ENCODE measurements around the gene FN1. TPM values are rescaled to one million over a fixed set of nuclear protein-coding genes. Genes with fewer than 3 reads are reported as not detected.
"Not testable (repeated sequence)": the region's sequence is repeated elsewhere in the genome, so short reads cannot be mapped to it uniquely, and the experiment has no call there.

Gene FN1
- total and polyA plus RNA-seq, 5 donors from 2014 or later, result 0.45 to 0.89 (median 0.78) TPM; not detected in 1

GRCh38 chr2:215315301-215315700, 120.6 kb downstream of the FN1 start:
- peak overlapping the region in 3 of 4 donors; percentile 29 to 98 (median 97) for H3K4me3 Mint-ChIP-seq
- no peaks in the 10 kb centered on the region for H3K27me3 ChIP-seq (ENCODE audit: control insufficient read depth, insufficient read depth, low read length)
- ATAC-seq (ENCODE audit: low read depth in 2 of 2), result no peak

DNA sequence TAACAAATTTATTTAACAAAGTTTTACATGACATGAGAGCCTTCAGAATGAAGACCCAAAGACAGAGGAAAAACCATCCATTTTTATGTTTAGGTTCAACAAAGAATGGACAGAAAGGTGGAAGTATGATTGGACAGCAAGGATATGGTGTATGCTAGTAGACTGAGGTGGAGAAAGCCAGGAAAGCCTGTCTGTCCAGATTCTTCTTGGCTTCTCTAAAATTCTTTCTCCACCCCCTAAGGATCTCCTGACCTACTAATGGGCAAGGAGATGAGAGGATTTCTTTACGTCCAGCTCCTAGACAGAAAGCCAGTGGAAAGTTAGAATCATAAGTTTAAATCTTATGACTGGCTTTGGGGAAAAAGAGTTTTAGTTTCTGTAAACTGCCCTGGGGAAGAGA, 121.0 kb downstream of the FN1 start:
- Histone ChIP-seq H3K27ac (ENCODE audit: insufficient read depth, low read length, poor library complexity, severe bottlenecking) (no peak overlapping the region), H3K9me3 (ENCODE audit: control insufficient read depth in 2 of 2, low read length in 2 of 2) (no peaks in the 10 kb centered on the region), H3K36me3 (ENCODE audit: control insufficient read depth, insufficient read depth, low read length) (peaks cover 23% of the 10 kb centered on the region), H3K27me3 (ENCODE audit: control insufficient read depth, insufficient read depth, low read length) (no peaks in the 10 kb centered on the region), H3K4me3 (ENCODE audit: low read depth, low read length) (no peak overlapping the region), H3K4me1 (ENCODE audit: control insufficient read depth, insufficient read depth, low read length, poor library complexity, severe bottlenecking) (peaks cover 13% of the 10 kb centered on the region)
- peak overlapping the region in 3 of 4 donors; percentile 29 to 98 (median 97) for H3K4me3 Mint-ChIP-seq
- H3K27ac Mint-ChIP-seq, result peak overlapping the region in 2 of 3 donors; percentile 51 to 79
- ATAC-seq (ENCODE audit: low read depth in 2 of 2) (no peak), DNase-seq (no peak)
- H3K4me1 Mint-ChIP-seq, result peaks cover 32 to 63% (median 36%) of the 10 kb centered on the region in 4 donors
- peaks cover 38% of the 10 kb centered on the region for H3K36me3 Mint-ChIP-seq
- H3K9me3 Mint-ChIP-seq, result peaks cover 0 to 1% (median 0%) of the 10 kb centered on the region in 7 donors
- H3K27me3 Mint-ChIP-seq, result no peaks in the 10 kb centered on the region

More at GRCh38 chr2:215315301-215315700, 120.6 kb downstream of the FN1 start:
- Histone ChIP-seq H3K4me3 (ENCODE audit: low read depth, low read length) (no peak overlapping the region), H3K27ac (ENCODE audit: insufficient read depth, low read length, poor library complexity, severe bottlenecking) (no peak overlapping the region), H3K9me3 (ENCODE audit: control insufficient read depth in 2 of 2, low read length in 2 of 2) (no peaks in the 10 kb centered on the region), H3K36me3 (ENCODE audit: control insufficient read depth, insufficient read depth, low read length) (peaks cover 27% of the 10 kb centered on the region), H3K4me1 (ENCODE audit: control insufficient read depth, insufficient read depth, low read length, poor library complexity, severe bottlenecking) (peaks cover 13% of the 10 kb centered on the region)
- Mint-ChIP-seq H3K27me3 (no peaks in the 10 kb centered on the region), H3K4me1 (peaks cover 32 to 65% (median 36%) of the 10 kb centered on the region in 4 donors), H3K9me3 (peaks cover 0 to 1% (median 0%) of the 10 kb centered on the region in 7 donors), H3K27ac (peak overlapping the region in 1 of 3 donors; percentile 79), H3K36me3 (peaks cover 41% of the 10 kb centered on the region)
- DNase-seq, result no peak

DNA sequence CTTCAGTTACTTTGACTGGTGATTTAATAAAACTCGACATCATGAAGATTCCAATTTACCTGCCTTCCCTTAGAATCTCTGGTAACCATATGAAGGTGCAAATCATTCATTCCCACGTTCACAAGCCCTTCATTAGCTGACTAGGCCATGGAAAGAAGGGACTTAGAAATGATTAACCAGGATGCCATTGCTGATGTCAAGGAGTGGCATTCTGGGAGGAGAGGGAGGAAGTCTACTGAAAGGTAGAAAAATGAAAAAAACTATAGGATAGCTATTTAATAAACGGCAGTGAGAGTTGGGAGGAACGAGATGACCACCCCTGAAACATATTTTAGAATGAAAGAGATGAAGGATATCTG, 122.6 kb downstream of the FN1 start:
- Histone ChIP-seq H3K27me3 (ENCODE audit: control insufficient read depth, insufficient read depth, low read length) (no peaks in the 10 kb centered on the region), H3K4me1 (ENCODE audit: control insufficient read depth, insufficient read depth, low read length, poor library complexity, severe bottlenecking) (peaks cover 13% of the 10 kb centered on the region), H3K9me3 (ENCODE audit: control insufficient read depth in 2 of 2, low read length in 2 of 2) (no peaks in the 10 kb centered on the region), H3K36me3 (ENCODE audit: control insufficient read depth, insufficient read depth, low read length) (peaks cover 9% of the 10 kb centered on the region), H3K4me3 (ENCODE audit: low read depth, low read length) (peak overlapping the region; percentile 91), H3K27ac (ENCODE audit: insufficient read depth, low read length, poor library complexity, severe bottlenecking) (no peak overlapping the region)
- Mint-ChIP-seq H3K36me3 (peaks cover 26% of the 10 kb centered on the region), H3K9me3 (peaks cover 0 to 1% (median 0%) of the 10 kb centered on the region in 7 donors), H3K27me3 (no peaks in the 10 kb centered on the region), H3K4me1 (peaks cover 32 to 56% (median 36%) of the 10 kb centered on the region in 4 donors), H3K4me3 (peak overlapping the region; percentile 94 to 98 (median 96)), H3K27ac (peak overlapping the region in 2 of 3 donors; percentile 79 to 90)
- DNase-seq (no peak), ATAC-seq (ENCODE audit: low read depth in 2 of 2) (no peak)

DNA sequence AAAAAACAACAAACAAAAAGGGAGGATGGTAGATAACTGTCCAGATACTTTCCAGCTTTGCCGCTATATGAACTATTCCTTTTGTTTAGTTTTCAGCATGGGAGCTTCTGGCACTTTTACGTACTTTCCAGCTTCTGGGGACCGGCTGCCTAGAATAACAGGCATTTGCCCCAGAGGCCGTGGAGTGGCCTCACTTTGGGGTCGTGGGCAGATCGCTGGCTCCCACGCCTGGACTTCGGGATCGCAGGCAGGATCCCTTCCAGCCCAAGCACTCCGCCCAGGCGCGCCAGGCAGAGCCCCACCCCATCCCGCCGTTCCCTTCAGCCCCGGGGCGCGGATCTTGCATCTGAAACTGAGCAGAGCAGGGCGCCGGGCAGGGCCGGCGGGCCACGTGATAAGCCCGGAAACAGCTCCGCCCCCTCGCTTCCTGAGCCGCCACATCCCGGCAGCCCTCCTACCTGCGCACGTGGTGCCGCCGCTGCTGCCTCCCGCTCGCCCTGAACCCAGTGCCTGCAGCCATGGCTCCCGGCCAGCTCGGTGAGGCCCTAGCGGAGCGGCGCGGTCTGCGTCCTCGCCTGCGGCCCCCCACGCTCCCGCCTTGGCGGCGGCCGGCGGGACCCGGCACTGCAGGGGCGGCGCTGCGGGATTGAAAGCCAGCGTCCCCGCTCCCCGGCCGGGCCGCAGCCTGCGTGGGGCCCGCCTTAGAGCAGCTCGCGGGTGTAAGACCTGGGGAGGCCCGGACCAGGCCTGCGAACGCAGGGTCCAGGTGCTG, 124.1 kb downstream of the FN1 start, which contains the start of gene ATIC:
Gene ATIC (plus strand): TSS at position 435 of the 772 bp plus-strand sequence. CDS start 84 bp downstream, at position 519.
- H3K27ac ChIP-seq (ENCODE audit: insufficient read depth, low read length, poor library complexity, severe bottlenecking), result peak within 1 kb of the TSS; percentile 71
- DNase-seq (peak; percentile 84 to 96 (median 86)), ATAC-seq (ENCODE audit: low read depth in 2 of 2) (peak; percentile 98 to 99)
- peaks cover 13% of the 10 kb centered on the region for H3K4me1 ChIP-seq (ENCODE audit: control insufficient read depth, insufficient read depth, low read length, poor library complexity, severe bottlenecking)
- Mint-ChIP-seq H3K27ac (peak within 1 kb of the TSS; percentile 83 to 95 (median 93)), H3K9me3 (peaks cover 0 to 1% (median 0%) of the 10 kb centered on the region in 7 donors), H3K4me1 (peaks cover 30 to 49% (median 36%) of the 10 kb centered on the region in 4 donors), H3K36me3 (peaks cover 25% of the 10 kb centered on the region), H3K27me3 (no peaks in the 10 kb centered on the region), H3K4me3 (peak within 1 kb of the TSS; percentile 94 to 98 (median 96))
- H3K4me3 ChIP-seq (ENCODE audit: low read depth, low read length), result peak within 1 kb of the TSS; percentile 97
- H3K36me3 ChIP-seq (ENCODE audit: control insufficient read depth, insufficient read depth, low read length), result peaks cover 2% of the 10 kb centered on the region
- H3K9me3 ChIP-seq (ENCODE audit: control insufficient read depth in 2 of 2, low read length in 2 of 2), result no peaks in the 10 kb centered on the region
- H3K27me3 ChIP-seq (ENCODE audit: control insufficient read depth, insufficient read depth, low read length), result no peaks in the 10 kb centered on the region

GRCh38 chr2:215311259-215311624, 124.6 kb downstream of the FN1 start:
- peak overlapping the region; percentile 97 for H3K4me3 ChIP-seq (ENCODE audit: low read depth, low read length)
- H3K27me3 ChIP-seq (ENCODE audit: control insufficient read depth, insufficient read depth, low read length); H3K9me3 Mint-ChIP-seq; ATAC-seq (ENCODE audit: low read depth in 2 of 2); H3K27me3 Mint-ChIP-seq; H3K36me3 ChIP-seq (ENCODE audit: control insufficient read depth, insufficient read depth, low read length); H3K9me3 ChIP-seq (ENCODE audit: control insufficient read depth in 2 of 2, low read length in 2 of 2): not testable (repeated sequence)
- H3K4me1 Mint-ChIP-seq, result peaks cover 27 to 46% (median 36%) of the 10 kb centered on the region in 4 donors
- peak overlapping the region; percentile 71 for H3K27ac ChIP-seq (ENCODE audit: insufficient read depth, low read length, poor library complexity, severe bottlenecking)
- peaks cover 13% of the 10 kb centered on the region for H3K4me1 ChIP-seq (ENCODE audit: control insufficient read depth, insufficient read depth, low read length, poor library complexity, severe bottlenecking)
- H3K4me3 Mint-ChIP-seq, result peak overlapping the region; percentile 89 to 98 (median 93)
- H3K36me3 Mint-ChIP-seq, result peaks cover 22% of the 10 kb centered on the region
- peak in 1 of 3 donors; percentile 59 for DNase-seq
- H3K27ac Mint-ChIP-seq, result peak overlapping the region; percentile 83 to 91 (median 88)

Other genes with a start within 250 kb of the FN1 start
- 48.8 TPM for gene ATIC, start 124.0 kb downstream of the FN1 start, total RNA-seq
- 100 to 1,000 TPM; 131 to 165 (median 146) TPM for gene ATIC, start 124.0 kb downstream of the FN1 start, polyA plus RNA-seq